HepG2 (cell line): ENCODE results near the gene C1orf21. TPM values are rescaled to one million over a fixed set of nuclear protein-coding genes. Genes with fewer than 3 reads are reported as not detected.

Experiments
- ATAC-seq: fragments of 200-7000 bp; cut with Tn5 transposase; 3 replicates; pipeline ENCODE4 v1.9.1; 2020; ENCODE audit warnings: mild to moderate bottlenecking, moderate library complexity
- BruUV-seq: library from RNA; stranded (reverse); fragments of 400-500 nt; replicated peaks from 2 replicates; lab custom pipeline; 2021; lab: Mats Ljungman, UMichigan
- CTCF ChIA-PET: fragments of 300-600 bp; formaldehyde crosslinking; extraction: SDS; loops from one replicate; lab custom pipeline; 2021; ENCODE audit warnings: low total read pairs, inconsistent platforms, low intra/inter-chr PET ratio; lab: Yijun Ruan, JAX
- POLR2A ChIA-PET: fragments of 350-600 bp; sonication (Branson Sonifier 250); formaldehyde crosslinking; loops from one replicate; lab custom pipeline; 2020; ENCODE audit warnings: antibody characterized with exemption, inconsistent platforms; lab: Yijun Ruan, JAX
- DNase-seq: peaks from one replicate; pipeline ENCODE4 v3.0.0-alpha.2; 2015; ENCODE audit warnings: low spot score
- FAIRE-seq: peaks from 3 replicates; lab custom pipeline; 2011; peaks lifted over from hg19 to GRCh38; lab: Jason Lieb, UNC
- H2AFZ ChIP-seq: one replicate; pipeline ENCODE4 v1.6.1; 2011; ENCODE audit warnings: low read length, inconsistent platforms
- H3K27ac ChIP-seq: fragments of 300-600 bp; 3 replicates; pipeline ENCODE4 v1.8.0; 2011; ENCODE audit warnings: mixed run types, mild to moderate bottlenecking, mixed read lengths, low read length, inconsistent platforms; ENCODE audit not compliant: insufficient read depth; ENCODE audit errors: extremely low read length
- H3K27me3 ChIP-seq, 2 experiments: fragments of 200-600 bp in 1 of 2; 2 replicates in 1 of 2; 3 replicates in 1 of 2; pipeline versions ENCODE4 v1.6.0 to v1.8.0; 2011; ENCODE audit warnings: low read length in 2 of 2, mild to moderate bottlenecking in 2 of 2, moderate library complexity in 2 of 2, inconsistent platforms in 1 of 2; ENCODE audit not compliant: insufficient read depth in 2 of 2, control insufficient read depth in 1 of 2
- H3K36me3 ChIP-seq, 2 experiments: fragments of 200-600 bp in 1 of 2; replicated peaks in 1 of 2; 2 replicates in 1 of 2; 3 replicates in 1 of 2; pipeline versions ENCODE4 v1.5.1 to v1.8.0; 2011; ENCODE audit warnings: low read length in 2 of 2, inconsistent platforms in 1 of 2; ENCODE audit not compliant: insufficient read depth in 2 of 2, control insufficient read depth in 1 of 2
- H3K4me1 ChIP-seq: 2 replicates; pipeline ENCODE4 v1.5.1; 2012; ENCODE audit warnings: low read length, inconsistent platforms; ENCODE audit not compliant: insufficient read depth
- H3K4me2 ChIP-seq: 2 replicates; pipeline ENCODE4 v1.6.0; 2011; ENCODE audit warnings: low read depth, low read length, inconsistent platforms
- H3K4me3 ChIP-seq, 3 experiments: fragments of 200-600 bp in 1 of 3; sonication (generic), shearing (Covaris generic) in 1 of 3; replicated peaks in 1 of 3; 2 replicates each; pipeline ENCODE4 v1.5.1; 2011 to 2016; ENCODE audit warnings: low read length in 3 of 3, inconsistent platforms in 2 of 3, low read depth in 2 of 3, mild to moderate bottlenecking in 2 of 3, control low read depth in 1 of 3, mixed read lengths in 1 of 3; ENCODE audit not compliant: insufficient read depth in 1 of 3
- H3K79me2 ChIP-seq: one replicate; pipeline ENCODE4 v1.6.1; 2011; ENCODE audit warnings: low read length, inconsistent platforms; ENCODE audit not compliant: insufficient read depth
- H3K9ac ChIP-seq: 2 replicates; pipeline ENCODE4 v1.6.0; 2011; ENCODE audit warnings: mild to moderate bottlenecking, low read depth, low read length, inconsistent platforms; ENCODE audit not compliant: insufficient read depth
- H3K9me3 ChIP-seq: 2 replicates; pipeline ENCODE4 v1.5.1; 2012; ENCODE audit warnings: mild to moderate bottlenecking, low read length
- H4K20me1 ChIP-seq: 2 replicates; pipeline ENCODE4 v1.6.0; 2011; ENCODE audit warnings: inconsistent platforms, mild to moderate bottlenecking, low read length, moderate library complexity; ENCODE audit not compliant: insufficient read depth
- HNF1A ChIP-seq, 2 experiments: sonication (generic) in 1 of 2; formaldehyde crosslinking in 1 of 2; IDR thresholded peaks; 2 replicates each; pipeline versions ENCODE4 v1.4.0 to v1.6.1; 2016 to 2020; ENCODE audit warnings: borderline replicate concordance in 1 of 2, low read depth in 1 of 2, mild to moderate bottlenecking in 1 of 2, missing genetic modification reagents in 1 of 2
- HOXD1 ChIP-seq: sonication (generic); formaldehyde crosslinking; IDR thresholded peaks from 2 replicates; pipeline ENCODE4 v1.5.0; 2020; ENCODE audit warnings: missing genetic modification reagents
- KDM2A ChIP-seq: sonication (generic); formaldehyde crosslinking; IDR thresholded peaks from 2 replicates; pipeline ENCODE4 v1.4.0; 2020; ENCODE audit warnings: low read depth, missing genetic modification reagents, borderline replicate concordance
- KMT2B ChIP-seq: IDR thresholded peaks from 2 replicates; pipeline ENCODE4 v1.6.1; 2016; ENCODE audit warnings: missing genetic modification reagents, missing compliant biosample characterization
- MZF1 ChIP-seq: sonication (generic); formaldehyde crosslinking; IDR thresholded peaks from 2 replicates; pipeline ENCODE4 v1.8.1; 2023; ENCODE audit warnings: mild to moderate bottlenecking, missing genetic modification reagents, borderline replicate concordance
- POLR2AphosphoS2 ChIP-seq: IDR thresholded peaks from 2 replicates; pipeline ENCODE4 v1.6.1; 2011; ENCODE audit warnings: low read depth, low read length, improper control_type of control experiment
- RARG ChIP-seq: sonication (generic); formaldehyde crosslinking; IDR thresholded peaks from 2 replicates; pipeline ENCODE4 v1.4.0; 2020; ENCODE audit warnings: low read depth, mild to moderate bottlenecking, missing genetic modification reagents
- SP1 ChIP-seq, 2 experiments: fragments of 450-650 bp in 1 of 2; sonication (generic) in 1 of 2; formaldehyde crosslinking in 1 of 2; IDR thresholded peaks; 2 replicates each; pipeline versions ENCODE4 v1.4.0 to v1.6.1; 2016 to 2020; ENCODE audit warnings: missing genetic modification reagents in 1 of 2
- TCF7 ChIP-seq: sonication (generic); IDR thresholded peaks from 2 replicates; pipeline ENCODE4 v1.6.1; 2016; ENCODE audit warnings: antibody characterized with exemption, low read depth
- XBP1 ChIP-seq: sonication (generic); formaldehyde crosslinking; IDR thresholded peaks from 2 replicates; pipeline ENCODE4 v1.5.0; 2020; ENCODE audit warnings: missing genetic modification reagents
- ZFX ChIP-seq: sonication (generic); formaldehyde crosslinking; IDR thresholded peaks from 2 replicates; pipeline ENCODE4 v1.4.0; 2020; ENCODE audit warnings: mild to moderate bottlenecking, low read depth, missing genetic modification reagents, moderate library complexity
- ZNF549 ChIP-seq: sonication (generic); formaldehyde crosslinking; IDR thresholded peaks from 2 replicates; pipeline ENCODE4 v1.5.0; 2020; ENCODE audit warnings: missing genetic modification reagents
- ZNF670 ChIP-seq: sonication (generic); formaldehyde crosslinking; IDR thresholded peaks from 2 replicates; pipeline ENCODE4 v1.8.0; 2022; ENCODE audit warnings: mild to moderate bottlenecking, missing genetic modification reagents, borderline replicate concordance
- ZNF781 ChIP-seq: sonication (generic); formaldehyde crosslinking; IDR thresholded peaks from 2 replicates; pipeline ENCODE4 v1.5.1; 2020; ENCODE audit warnings: borderline replicate concordance, mild to moderate bottlenecking, missing genetic modification reagents; ENCODE audit errors: not compliant biosample characterization
- WGBS: methylation state at CpG from one replicate; pipeline ENCODE4 v1.1.6; 2017; ENCODE audit warnings: low lambda C conversion rate; 5-methylcytosine and 5-hydroxymethylcytosine counted together
- in situ Hi-C: cut with HindIII; loops from 2 replicates; pipeline ENCODE4 v1.10.0; 2017; ENCODE audit warnings: low pct_unique_long_range_greater_than_20kb; ENCODE audit not compliant: extremely low pct_ligation_motif_present
- intact Hi-C: fragments of 100-400 bp; cut with micrococcal nuclease; formaldehyde crosslinking; loops from one replicate; pipeline ENCODE4 v1.10.0; 2022; ENCODE audit not compliant: unreplicated experiment
- polyA plus RNA-seq, 8 experiments: library from polyadenylated mRNA; depleted of rRNA in 3 of 8; stranded (reverse) in 7 of 8; unstranded in 1 of 8; fragments of >200 nt; fragmentation: Illumina TruSeq in 4 of 8; extraction: Trizol in 4 of 8; gene quantifications; 2 replicates each; pipeline versions ENCODE4 v1.2.1 to v1.2.3, GENCODE V29; 2011 to 2016; ENCODE audit warnings: low read depth in 4 of 8, missing spikeins in 1 of 8, mixed read lengths in 1 of 8; ENCODE audit not compliant: insufficient read depth in 1 of 8
- total RNA-seq, 5 experiments: library from RNA; depleted of rRNA; stranded (reverse); fragments of >200 nt; fragmentation: Illumina TruSeq; extraction: Trizol; gene quantifications; 2 replicates each; pipeline ENCODE4 v1.2.3, GENCODE V29; 2016; ENCODE audit warnings: low read depth in 1 of 5
- TF ChIP-seq, protein P1 (sequence below): sonication (generic); formaldehyde crosslinking; IDR thresholded peaks from 2 replicates; pipeline ENCODE4 v1.4.0; 2020; ENCODE audit warnings: missing genetic modification reagents

Gene C1orf21
- total and polyA plus RNA-seq, 2 of the 13 experiments (the other 11 are each of a cell fraction or from before 2014, with no cell fraction given), result not detected

DNA sequence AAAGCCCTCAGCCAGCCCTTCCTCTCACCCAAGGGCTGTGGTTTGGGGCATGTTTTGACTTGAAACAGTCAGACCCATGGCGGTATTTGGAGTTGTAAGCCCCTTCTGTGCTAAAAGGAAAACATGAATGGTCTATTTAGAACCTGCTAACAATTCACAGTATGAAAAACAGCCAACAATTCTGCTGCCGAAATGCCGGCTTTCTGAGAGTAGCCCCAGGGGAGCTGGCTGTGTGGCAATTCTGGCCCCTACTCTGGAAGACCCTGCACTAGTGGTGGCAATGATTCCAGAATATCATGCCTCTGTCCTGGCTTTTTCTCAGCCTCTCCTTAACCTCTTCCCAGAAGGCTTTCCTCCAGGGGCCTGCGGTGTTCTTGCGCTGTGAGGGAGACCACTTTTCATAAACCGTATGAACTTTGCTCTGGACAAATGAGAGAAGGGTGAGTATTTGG, 249.2 kb downstream of the C1orf21 start (continued):
- TF ChIP-seq XBP1 (CRISPR knock-in tag) (no peak), TCF7 (no peak), POLR2AphosphoS2 (no peak), MZF1 (CRISPR knock-in tag) (no peak), ZNF781 (no peak), HOXD1 (CRISPR knock-in tag) (no peak)
- TF ChIP-seq, protein P1, sequence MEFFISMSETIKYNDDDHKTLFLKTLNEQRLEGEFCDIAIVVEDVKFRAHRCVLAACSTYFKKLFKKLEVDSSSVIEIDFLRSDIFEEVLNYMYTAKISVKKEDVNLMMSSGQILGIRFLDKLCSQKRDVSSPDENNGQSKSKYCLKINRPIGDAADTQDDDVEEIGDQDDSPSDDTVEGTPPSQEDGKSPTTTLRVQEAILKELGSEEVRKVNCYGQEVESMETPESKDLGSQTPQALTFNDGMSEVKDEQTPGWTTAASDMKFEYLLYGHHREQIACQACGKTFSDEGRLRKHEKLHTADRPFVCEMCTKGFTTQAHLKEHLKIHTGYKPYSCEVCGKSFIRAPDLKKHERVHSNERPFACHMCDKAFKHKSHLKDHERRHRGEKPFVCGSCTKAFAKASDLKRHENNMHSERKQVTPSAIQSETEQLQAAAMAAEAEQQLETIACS, result no peak

DNA sequence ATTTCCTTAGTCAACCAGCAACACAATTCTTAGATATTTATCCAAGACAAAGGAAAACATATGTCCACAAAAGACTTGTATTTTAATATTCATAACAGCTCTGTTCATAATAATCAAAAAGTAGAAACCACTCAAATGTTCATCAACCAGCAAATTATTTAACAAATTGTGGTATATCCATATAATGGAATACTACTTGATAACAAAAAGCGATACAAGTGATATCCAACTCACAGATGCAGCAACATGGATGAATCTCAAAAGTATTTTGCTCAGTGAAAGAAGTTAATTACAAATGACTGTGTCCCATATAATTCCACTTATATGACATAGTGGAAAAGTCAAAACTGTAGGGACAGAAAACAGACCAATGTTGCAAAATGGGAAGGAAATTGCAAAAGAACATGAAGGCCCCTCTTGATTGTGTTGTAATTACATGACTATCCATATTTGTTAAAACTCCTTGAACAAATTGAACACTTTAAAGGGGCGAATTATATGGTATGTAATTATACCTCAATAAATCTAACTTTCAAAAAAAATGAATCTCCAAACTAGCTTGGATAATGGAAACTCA, 250.9 kb downstream of the C1orf21 start:
- in situ Hi-C loops (no loop called here), intact Hi-C loops (no loop called here)
- no peaks in the 10 kb centered on the region for H4K20me1 ChIP-seq
- DNase-seq (no peak), FAIRE-seq (no peak), ATAC-seq (no peak)
- H3K4me1 ChIP-seq, result no peaks in the 10 kb centered on the region
- ChIA-PET CTCF (no interaction called here), POLR2A (no interaction called here)
- H2AFZ ChIP-seq, result no peak overlapping the region
- H3K4me2 ChIP-seq, result no peak overlapping the region
- H3K79me2 ChIP-seq, result no peaks in the 10 kb centered on the region
- no TSS peak for BruUV-seq
- H3K36me3 ChIP-seq, result no peaks in the 10 kb centered on the region
- H3K27me3 ChIP-seq, result peaks cover 0 to 14% of the 10 kb centered on the region in 2 experiments; a peak in 2 of 5 replicates
- H3K9ac ChIP-seq, result no peak overlapping the region
- H3K9me3 ChIP-seq, result no peaks in the 10 kb centered on the region
- no peak overlapping the region for H3K27ac ChIP-seq
- H3K4me3 ChIP-seq, result no peak overlapping the region
- TF ChIP-seq KMT2B (CRISPR knock-in tag), result no peak
- TF ChIP-seq KDM2A (CRISPR knock-in tag), result no peak
- TF ChIP-seq ZFX, result no peak
- TF ChIP-seq SP1 (IDR thresholded peaks at IDR 0.05), result no peak
- no peak for TF ChIP-seq SP1 (CRISPR knock-in tag; IDR thresholded peaks at IDR 0.05)
- no peak for TF ChIP-seq ZNF549 (CRISPR knock-in tag)
- no peak for TF ChIP-seq ZNF670
- no peak for TF ChIP-seq HNF1A (IDR thresholded peaks at IDR 0.05; ENCODE audit: low read depth)
- no peak for TF ChIP-seq HNF1A (CRISPR knock-in tag; IDR thresholded peaks at IDR 0.05; ENCODE audit: borderline replicate concordance)
- no peak for TF ChIP-seq RARG (CRISPR knock-in tag)
- WGBS, result 53% methylated on average over 2 of the region's 2 CpGs
